Type B pancreatic cell (in vitro differentiated cells): ENCODE results near the gene BIN1. TPM values are rescaled to one million over a fixed set of nuclear protein-coding genes. Genes with fewer than 3 reads are reported as not detected.

Experiments
- DNase-seq: peaks from one replicate; pipeline ENCODE4 v3.0.0; 2021; ENCODE audit warnings: mixed read lengths; ENCODE audit not compliant: unreplicated experiment; ENCODE audit errors: extremely low spot score
- H3K27ac Mint-ChIP-seq: 2 replicates; pipeline ENCODE4 v1.8.0; 2021; ENCODE audit warnings: mild to moderate bottlenecking, mixed read lengths
- H3K27me3 Mint-ChIP-seq: 2 replicates; pipeline ENCODE4 v1.8.0; 2021; ENCODE audit warnings: mixed read lengths
- H3K36me3 Mint-ChIP-seq: 2 replicates; pipeline ENCODE4 v1.8.0; 2021; ENCODE audit warnings: mixed read lengths
- H3K4me1 Mint-ChIP-seq: one replicate; pipeline ENCODE4 v1.8.0; 2021; ENCODE audit warnings: mixed read lengths; ENCODE audit not compliant: unreplicated experiment
- H3K4me3 Mint-ChIP-seq: 2 replicates; pipeline ENCODE4 v1.8.0; 2021; ENCODE audit warnings: mild to moderate bottlenecking, mixed read lengths
- H3K9me3 Mint-ChIP-seq: 2 replicates; pipeline ENCODE4 v1.8.0; 2021; ENCODE audit warnings: mixed read lengths
- total RNA-seq: library from RNA; stranded (reverse); gene quantifications from 2 replicates; pipeline ENCODE4 v1.2.1, GENCODE V29; 2021; ENCODE audit warnings: low replicate concordance
- TF ChIP-seq, protein P1 (sequence below): fragments of 200-600 bp; sonication (generic); conservative IDR thresholded peaks from 2 replicates; pipeline ENCODE4 v1.5.0; 2021; ENCODE audit warnings: antibody characterized with exemption, mild to moderate bottlenecking

BIN1 gene
- total RNA-seq, 1 donor from 2014 or later = 63.4 TPM

GRCh38 chr2:127130421-127130820 lies 23.5 kb upstream of the BIN1 start:
- Mint-ChIP-seq H3K27me3 (no peaks in the 10 kb centered on the region), H3K27ac (no peak overlapping the region), H3K9me3 (peaks cover 5% of the 10 kb centered on the region), H3K4me3 (no peak overlapping the region), H3K4me1 (peaks cover 11% of the 10 kb centered on the region), H3K36me3 (no peaks in the 10 kb centered on the region)
- TF ChIP-seq, protein P1, sequence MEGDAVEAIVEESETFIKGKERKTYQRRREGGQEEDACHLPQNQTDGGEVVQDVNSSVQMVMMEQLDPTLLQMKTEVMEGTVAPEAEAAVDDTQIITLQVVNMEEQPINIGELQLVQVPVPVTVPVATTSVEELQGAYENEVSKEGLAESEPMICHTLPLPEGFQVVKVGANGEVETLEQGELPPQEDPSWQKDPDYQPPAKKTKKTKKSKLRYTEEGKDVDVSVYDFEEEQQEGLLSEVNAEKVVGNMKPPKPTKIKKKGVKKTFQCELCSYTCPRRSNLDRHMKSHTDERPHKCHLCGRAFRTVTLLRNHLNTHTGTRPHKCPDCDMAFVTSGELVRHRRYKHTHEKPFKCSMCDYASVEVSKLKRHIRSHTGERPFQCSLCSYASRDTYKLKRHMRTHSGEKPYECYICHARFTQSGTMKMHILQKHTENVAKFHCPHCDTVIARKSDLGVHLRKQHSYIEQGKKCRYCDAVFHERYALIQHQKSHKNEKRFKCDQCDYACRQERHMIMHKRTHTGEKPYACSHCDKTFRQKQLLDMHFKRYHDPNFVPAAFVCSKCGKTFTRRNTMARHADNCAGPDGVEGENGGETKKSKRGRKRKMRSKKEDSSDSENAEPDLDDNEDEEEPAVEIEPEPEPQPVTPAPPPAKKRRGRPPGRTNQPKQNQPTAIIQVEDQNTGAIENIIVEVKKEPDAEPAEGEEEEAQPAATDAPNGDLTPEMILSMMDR = peak; percentile 22
- no peak for DNase-seq

DNA sequence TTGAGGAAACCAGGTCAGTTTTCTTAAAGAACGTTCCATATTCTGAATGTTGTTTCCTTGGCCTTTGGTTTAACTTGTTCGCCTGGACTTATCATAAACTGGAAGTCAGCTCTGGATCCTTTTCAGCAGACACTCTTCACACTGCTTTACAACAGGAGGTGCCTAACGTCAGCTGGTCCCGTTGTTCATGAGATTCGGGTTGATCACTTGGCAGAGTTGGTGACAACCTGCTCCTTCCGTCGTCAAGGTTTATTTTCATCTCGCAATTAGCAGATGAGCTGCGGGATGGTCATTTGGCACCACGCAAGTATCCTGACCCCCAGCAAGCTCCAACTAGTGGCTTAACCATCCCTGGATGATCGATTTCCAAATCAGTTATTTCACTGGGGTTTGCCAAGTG lies 23.0 kb upstream of the BIN1 start:
- Mint-ChIP-seq H3K27ac (no peak overlapping the region), H3K4me1 (peaks cover 11% of the 10 kb centered on the region), H3K36me3 (no peaks in the 10 kb centered on the region), H3K4me3 (no peak overlapping the region), H3K9me3 (peaks cover 6% of the 10 kb centered on the region), H3K27me3 (no peaks in the 10 kb centered on the region)
- TF ChIP-seq, protein P1 = no peak
- DNase-seq = no peak

DNA sequence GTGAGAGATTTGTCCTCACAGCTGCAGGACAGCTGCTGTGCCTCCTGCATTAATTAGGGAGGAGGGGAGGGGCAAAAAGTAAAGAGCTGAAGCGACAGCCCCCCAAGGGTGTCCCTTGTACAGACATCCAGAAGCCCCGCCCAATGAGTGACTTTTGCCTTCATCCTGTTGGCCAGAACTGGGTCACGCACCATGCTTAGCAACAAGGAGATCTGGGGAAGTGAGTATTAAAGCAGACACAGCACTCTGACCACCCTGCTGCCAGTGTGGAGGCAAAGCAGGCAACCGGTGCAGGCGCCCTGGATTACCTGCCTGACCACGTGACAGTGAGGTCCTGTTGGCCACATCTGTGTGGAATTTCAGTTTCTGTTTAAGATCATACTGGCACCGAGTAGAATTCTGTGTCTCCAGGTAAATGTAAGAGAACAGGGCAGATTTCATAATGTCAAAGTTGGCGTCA lies 21.5 kb upstream of the BIN1 start:
- no peaks in the 10 kb centered on the region for H3K27me3 Mint-ChIP-seq
- no peak for DNase-seq
- peaks cover 7% of the 10 kb centered on the region for H3K4me1 Mint-ChIP-seq
- no peak overlapping the region for H3K27ac Mint-ChIP-seq
- peak overlapping the region; percentile 29 for H3K4me3 Mint-ChIP-seq
- no peaks in the 10 kb centered on the region for H3K36me3 Mint-ChIP-seq
- H3K9me3 Mint-ChIP-seq = peaks cover 6% of the 10 kb centered on the region
- TF ChIP-seq, protein P1 = peak; percentile 17

DNA sequence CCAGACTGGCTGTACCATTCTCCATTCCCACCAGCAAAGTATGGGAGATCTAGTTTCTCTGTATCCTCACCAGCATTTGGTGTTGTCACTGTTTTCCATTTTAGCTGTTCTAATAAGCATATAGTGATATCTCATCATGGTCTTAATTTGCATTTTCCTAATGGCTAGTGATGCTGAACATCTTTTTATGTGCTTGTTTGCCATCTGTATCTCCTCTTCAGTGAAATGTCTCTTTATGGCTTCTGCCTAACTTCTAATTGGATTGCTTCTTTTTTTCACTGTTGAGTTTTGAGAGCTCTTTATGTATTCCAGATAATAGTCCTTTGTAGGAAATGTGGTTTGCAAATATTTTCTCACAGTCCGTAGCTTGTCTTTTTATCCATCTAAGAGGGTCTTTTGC lies 18.9 kb upstream of the BIN1 start:
- no peak overlapping the region for H3K4me3 Mint-ChIP-seq
- no peak overlapping the region for H3K27ac Mint-ChIP-seq
- TF ChIP-seq, protein P1 = no peak
- no peak for DNase-seq
- peaks cover 7% of the 10 kb centered on the region for H3K4me1 Mint-ChIP-seq
- H3K27me3 Mint-ChIP-seq = no peaks in the 10 kb centered on the region
- H3K9me3 Mint-ChIP-seq = peaks cover 6% of the 10 kb centered on the region
- no peaks in the 10 kb centered on the region for H3K36me3 Mint-ChIP-seq

DNA sequence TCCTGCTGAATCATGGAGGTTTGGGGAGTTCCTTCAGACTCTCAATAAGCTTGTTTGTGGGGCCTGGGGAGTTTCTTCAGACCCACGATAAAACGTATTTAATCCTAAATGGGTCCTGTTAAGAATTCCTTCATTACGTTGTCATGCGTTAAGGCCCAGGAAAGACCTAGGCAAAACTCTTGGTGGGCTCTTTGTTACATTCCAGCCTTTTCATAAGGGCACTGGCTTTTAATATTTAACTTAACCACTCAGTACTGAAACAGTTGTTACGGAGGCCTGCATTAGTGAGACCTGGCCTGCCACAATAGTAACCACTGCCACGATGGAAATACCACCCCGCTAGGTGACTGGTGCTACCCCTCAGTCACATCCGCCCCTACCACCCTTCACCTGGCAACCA lies 17.5 kb upstream of the BIN1 start:
- TF ChIP-seq, protein P1 = no peak
- peaks cover 6% of the 10 kb centered on the region for H3K9me3 Mint-ChIP-seq
- no peak overlapping the region for H3K27ac Mint-ChIP-seq
- H3K27me3 Mint-ChIP-seq = no peaks in the 10 kb centered on the region
- peaks cover 7% of the 10 kb centered on the region for H3K4me1 Mint-ChIP-seq
- DNase-seq = no peak
- no peak overlapping the region for H3K4me3 Mint-ChIP-seq
- H3K36me3 Mint-ChIP-seq = no peaks in the 10 kb centered on the region
